NCI-H82 (cell line): ENCODE data around the gene PACS1.
"Not testable (repeated sequence)": the region's sequence is repeated elsewhere in the genome, so short reads cannot be mapped to it uniquely, and the experiment has no call there.

Experiments used
- DNase-seq: peaks from one replicate; lab custom pipeline; 2025; lab: John Stamatoyannopoulos, UW

PACS1 gene

GRCh38 chr11:66259956-66260355 lies 189.9 kb downstream of the PACS1 start:
- DNase-seq = no peak

GRCh38 chr11:66261578-66261977 lies 191.5 kb downstream of the PACS1 start:
- DNase-seq = no peak

- DNase-seq = no peak
Observed at GRCh38 chr11:66262191-66262590, 192.1 kb downstream of the PACS1 start.

GRCh38 chr11:66262696-66263095 lies 192.6 kb downstream of the PACS1 start:
- no peak for DNase-seq

- no peak for DNase-seq
Observed at GRCh38 chr11:66263231-66263630, 193.2 kb downstream of the PACS1 start.

GRCh38 chr11:66263785-66264184 lies 193.7 kb downstream of the PACS1 start:
- no peak for DNase-seq

GRCh38 chr11:66264383-66264782 lies 194.3 kb downstream of the PACS1 start:
- DNase-seq = no peak

GRCh38 chr11:66264914-66265313 lies 194.8 kb downstream of the PACS1 start:
- DNase-seq = peak; percentile 60

- no peak for DNase-seq
Observed at GRCh38 chr11:66265531-66266377, 195.7 kb downstream of the PACS1 start.

- DNase-seq = no peak
Observed at GRCh38 chr11:66266378-66267038, 196.4 kb downstream of the PACS1 start.

- DNase-seq = no peak
Observed at GRCh38 chr11:66267039-66267378, 196.9 kb downstream of the PACS1 start.

- peak; percentile 85 for DNase-seq
Observed at GRCh38 chr11:66267379-66268243, 197.5 kb downstream of the PACS1 start.

GRCh38 chr11:66268244-66268951 lies 198.3 kb downstream of the PACS1 start, which contains the start of gene RAB1B:
Gene RAB1B (plus strand): TSS chr11:66268639. CDS start chr11:66268680, 41 bp downstream.
- DNase-seq = peak; percentile 99

GRCh38 chr11:66268952-66269905 lies 199.2 kb downstream of the PACS1 start:
- peak; percentile 38 for DNase-seq

GRCh38 chr11:66271816-66272215 lies 201.7 kb downstream of the PACS1 start:
- no peak for DNase-seq

- DNase-seq = no peak
Observed at GRCh38 chr11:66272596-66272995, 202.5 kb downstream of the PACS1 start.

GRCh38 chr11:66274219-66274618 lies 204.1 kb downstream of the PACS1 start:
- DNase-seq = no peak

GRCh38 chr11:66275396-66275795 lies 205.3 kb downstream of the PACS1 start:
- no peak for DNase-seq

- DNase-seq = no peak
Observed at GRCh38 chr11:66275984-66276612, 206.0 kb downstream of the PACS1 start.

- DNase-seq = not testable (repeated sequence)
Observed at GRCh38 chr11:66276619-66277018, 206.5 kb downstream of the PACS1 start.
